GM19240 (cell line): Measurements from ENCODE around the gene HIVEP1.

Source experiments
- DNase-seq: peaks from one replicate; pipeline ENCODE4 v3.0.0; 2011; ENCODE audit warnings: low spot score; ENCODE audit not compliant: insufficient read length

The HIVEP1 gene

GRCh38 chr6:12017876-12018401 lies 5.8 kb downstream of the HIVEP1 start:
- no peak for DNase-seq

GRCh38 chr6:12020187-12020791 lies 8.2 kb downstream of the HIVEP1 start:
- DNase-seq, result no peak

GRCh38 chr6:12022481-12022880 lies 10.4 kb downstream of the HIVEP1 start:
- no peak for DNase-seq

- DNase-seq, result no peak
Measured at GRCh38 chr6:12022953-12023388, 10.9 kb downstream of the HIVEP1 start.

- DNase-seq, result no peak
Measured at GRCh38 chr6:12024216-12024615, 12.1 kb downstream of the HIVEP1 start.

- no peak for DNase-seq
Measured at GRCh38 chr6:12024699-12025434, 12.8 kb downstream of the HIVEP1 start.

- DNase-seq, result no peak
Measured at GRCh38 chr6:12026120-12026519, 14.0 kb downstream of the HIVEP1 start.

GRCh38 chr6:12026833-12027232 lies 14.7 kb downstream of the HIVEP1 start:
- DNase-seq, result no peak

- no peak for DNase-seq
Measured at GRCh38 chr6:12028213-12028612, 16.1 kb downstream of the HIVEP1 start.

GRCh38 chr6:12029979-12030737 lies 18.0 kb downstream of the HIVEP1 start:
- no peak for DNase-seq

GRCh38 chr6:12030993-12031550 lies 19.0 kb downstream of the HIVEP1 start:
- DNase-seq, result no peak

- DNase-seq, result no peak
Measured at GRCh38 chr6:12032783-12033573, 20.9 kb downstream of the HIVEP1 start.

GRCh38 chr6:12033770-12034169 lies 21.7 kb downstream of the HIVEP1 start:
- no peak for DNase-seq

- no peak for DNase-seq
Measured at GRCh38 chr6:12034349-12034748, 22.2 kb downstream of the HIVEP1 start.

- DNase-seq, result no peak
Measured at GRCh38 chr6:12034837-12035236, 22.7 kb downstream of the HIVEP1 start.

- DNase-seq, result no peak
Measured at GRCh38 chr6:12036766-12037165, 24.7 kb downstream of the HIVEP1 start.

GRCh38 chr6:12037798-12038197 lies 25.7 kb downstream of the HIVEP1 start:
- DNase-seq, result no peak

GRCh38 chr6:12039540-12040459 lies 27.7 kb downstream of the HIVEP1 start:
- no peak for DNase-seq

- DNase-seq, result no peak
Measured at GRCh38 chr6:12047304-12047703, 35.2 kb downstream of the HIVEP1 start.
